GM12892 (cell line): ENCODE results near the gene DENND5B.

Experiments
- POLR2A ChIP-seq: IDR thresholded peaks from 2 replicates; pipeline ENCODE4 v1.6.1; 2011; ENCODE audit warnings: low read depth, low read length, control low read depth
- POLR2AphosphoS5 ChIP-seq: IDR thresholded peaks from 2 replicates; pipeline ENCODE4 v1.6.1; 2011; ENCODE audit warnings: low read depth, low read length, control low read depth
- TAF1 ChIP-seq: IDR thresholded peaks from 2 replicates; pipeline ENCODE4 v1.6.1; 2011; ENCODE audit warnings: low read depth, mild to moderate bottlenecking, control low read depth, low read length, borderline replicate concordance

DNA sequence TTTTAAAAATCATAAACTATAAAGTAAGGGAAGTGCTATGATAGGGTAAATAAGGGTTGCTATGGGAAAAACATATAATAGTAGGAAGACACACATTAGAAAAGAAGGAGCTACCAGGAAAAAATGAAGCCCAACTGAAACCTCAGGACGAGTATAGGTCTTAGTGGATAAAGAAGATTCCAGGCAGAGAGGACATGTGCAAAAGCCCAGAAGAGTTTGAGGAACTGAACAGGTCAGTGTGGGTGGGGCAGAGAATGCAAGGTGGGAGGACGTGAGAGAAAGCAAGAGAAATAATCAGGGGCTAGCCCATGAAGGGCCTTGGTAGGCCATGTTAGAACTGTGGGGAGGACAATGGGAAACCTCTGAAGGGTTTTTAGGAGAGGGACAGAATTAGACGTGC is 109.5 kb downstream of the DENND5B start:
- no peak for TF ChIP-seq POLR2A
- no peak for TF ChIP-seq TAF1
- no peak for TF ChIP-seq POLR2AphosphoS5
